A204.1 (cell line): Measurements from ENCODE around the gene SEZ6.

Source experiments
- FAIRE-seq: peaks from 2 replicates; lab custom pipeline; 2012; peaks lifted over from hg19 to GRCh38; lab: Jason Lieb, UNC

The SEZ6 gene

GRCh38 chr17:29003289-29003688, 2.5 kb downstream of the SEZ6 start:
- no peak for FAIRE-seq

GRCh38 chr17:29002811-29003210, 3.0 kb downstream of the SEZ6 start:
- no peak for FAIRE-seq

- FAIRE-seq: no peak
Observed at GRCh38 chr17:29000973-29001372, 4.9 kb downstream of the SEZ6 start.

- FAIRE-seq: no peak
Observed at GRCh38 chr17:28999206-28999605, 6.6 kb downstream of the SEZ6 start.

GRCh38 chr17:28997806-28998205, 8.0 kb downstream of the SEZ6 start:
- no peak for FAIRE-seq

GRCh38 chr17:28996554-28997096, 9.2 kb downstream of the SEZ6 start:
- FAIRE-seq: no peak

GRCh38 chr17:28993645-28994426, 12.0 kb downstream of the SEZ6 start:
- FAIRE-seq: no peak

- no peak for FAIRE-seq
Observed at GRCh38 chr17:28992625-28993600, 12.9 kb downstream of the SEZ6 start.

- no peak for FAIRE-seq
Observed at GRCh38 chr17:28992185-28992584, 13.6 kb downstream of the SEZ6 start.

GRCh38 chr17:28991779-28992178, 14.1 kb downstream of the SEZ6 start:
- FAIRE-seq: no peak

GRCh38 chr17:28989028-28989427, 16.8 kb downstream of the SEZ6 start:
- FAIRE-seq: no peak

- no peak for FAIRE-seq
Observed at GRCh38 chr17:28988475-28988874, 17.4 kb downstream of the SEZ6 start.

GRCh38 chr17:28986714-28987655, 18.8 kb downstream of the SEZ6 start:
- FAIRE-seq: no peak

GRCh38 chr17:28985950-28986713, 19.7 kb downstream of the SEZ6 start:
- FAIRE-seq: no peak

- no peak for FAIRE-seq
Observed at GRCh38 chr17:28983286-28984230, 22.3 kb downstream of the SEZ6 start.

- no peak for FAIRE-seq
Observed at GRCh38 chr17:28982131-28982793, 23.6 kb downstream of the SEZ6 start.

- FAIRE-seq: no peak
Observed at GRCh38 chr17:28978356-28978964, 27.4 kb downstream of the SEZ6 start.

- FAIRE-seq: no peak
Observed at GRCh38 chr17:28977659-28978355, 28.0 kb downstream of the SEZ6 start.
